ENCODE data around the gene CNIH2. TPM values are rescaled to one million over a fixed set of nuclear protein-coding genes. Genes with fewer than 3 reads are reported as not detected.

Gene CNIH2
- total and polyA plus RNA-seq, 8 donors: 0.81 to 5.2 (median 3.6) TPM

DNA sequence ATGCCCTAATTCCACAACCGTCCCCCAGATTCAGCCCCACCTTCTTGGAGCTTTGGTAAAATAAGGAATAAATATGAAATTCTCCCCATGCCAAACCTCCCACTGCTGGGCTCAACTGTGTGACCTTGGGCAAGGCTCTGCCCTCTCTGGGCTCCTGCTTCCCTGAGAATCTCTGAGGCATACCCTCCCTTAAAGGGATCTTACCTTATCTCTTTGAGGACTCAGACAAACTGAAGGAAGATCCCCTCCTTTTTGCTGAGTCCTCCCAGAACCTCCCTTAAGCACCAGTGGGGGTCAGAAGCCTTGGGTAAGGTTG lies 36.2 kb downstream of the CNIH2 start:
- intact Hi-C loops (cut with DNase I): loop anchor here in 1 of 2 donors (10.0 kb wide), 1 partner anchor 71 kb away; no protein-coding TSS in a partner anchor
- ATAC-seq (no peak), DNase-seq (no peak)
- H3K27ac ChIP-seq: peak overlapping the region in 1 of 2 donors; percentile 86
- H3K27me3 ChIP-seq: peaks cover 0 to 21% of the 10 kb centered on the region in 2 donors
- peaks cover 14 to 52% of the 10 kb centered on the region in 2 donors for H3K4me1 ChIP-seq
- TF ChIP-seq CTCF (IDR thresholded peaks at IDR 0.05): no peak
- H3K36me3 ChIP-seq: no peaks in the 10 kb centered on the region
- no peaks in the 10 kb centered on the region for H3K9me3 ChIP-seq
- H3K4me3 ChIP-seq: peak overlapping the region; percentile 44 to 62

- TF ChIP-seq CTCF (IDR thresholded peaks at IDR 0.05): no peak
- H3K36me3 ChIP-seq: no peaks in the 10 kb centered on the region
- no peaks in the 10 kb centered on the region for H3K9me3 ChIP-seq
- H3K27me3 ChIP-seq: peaks cover 0 to 21% of the 10 kb centered on the region in 2 donors
- intact Hi-C loops (cut with DNase I): loop anchor here in 1 of 2 donors (10.0 kb wide), 1 partner anchor 70 kb away; no protein-coding TSS in a partner anchor
- peak in 1 of 4 donors; percentile 63 for DNase-seq
- ATAC-seq: no peak
- H3K4me3 ChIP-seq: peak overlapping the region; percentile 44 to 62
- peaks cover 14 to 53% of the 10 kb centered on the region in 2 donors for H3K4me1 ChIP-seq
- H3K27ac ChIP-seq: peak overlapping the region in 1 of 2 donors; percentile 86
Observed at GRCh38 chr11:66314561-66315497, 36.9 kb downstream of the CNIH2 start.

DNA sequence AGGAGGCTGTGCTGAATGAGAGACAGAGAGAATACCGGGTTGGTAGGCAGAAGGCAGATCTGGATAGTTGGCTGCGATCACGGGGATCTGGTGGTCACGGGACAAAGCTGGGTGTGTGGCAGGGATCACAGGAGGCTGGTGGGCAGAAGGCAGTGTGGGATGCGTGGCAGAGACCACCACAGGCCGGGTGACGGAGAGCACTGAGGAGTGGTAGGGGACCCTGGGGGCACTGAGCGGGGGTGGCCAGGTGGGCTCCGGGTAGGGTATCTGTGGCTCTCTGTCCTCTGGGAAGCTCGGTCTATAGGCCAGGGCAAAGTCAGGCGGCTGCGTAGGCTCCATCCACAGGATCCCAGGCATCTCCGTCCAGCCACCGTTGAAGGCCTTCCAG lies 37.5 kb downstream of the CNIH2 start:
- H3K9me3 ChIP-seq: no peaks in the 10 kb centered on the region
- TF ChIP-seq CTCF (IDR thresholded peaks at IDR 0.05): no peak
- H3K27ac ChIP-seq: peak overlapping the region in 1 of 2 donors; percentile 44
- peak overlapping the region; percentile 44 to 62 for H3K4me3 ChIP-seq
- peaks cover 0 to 21% of the 10 kb centered on the region in 2 donors for H3K27me3 ChIP-seq
- H3K4me1 ChIP-seq: peaks cover 14 to 53% of the 10 kb centered on the region in 2 donors
- DNase-seq (peak in 1 of 4 donors; percentile 42), ATAC-seq (no peak)
- no peaks in the 10 kb centered on the region for H3K36me3 ChIP-seq
- intact Hi-C loops (cut with DNase I): loop anchor here in 1 of 2 donors (10.0 kb wide), 1 partner anchor 69 kb away; no protein-coding TSS in a partner anchor

DNA sequence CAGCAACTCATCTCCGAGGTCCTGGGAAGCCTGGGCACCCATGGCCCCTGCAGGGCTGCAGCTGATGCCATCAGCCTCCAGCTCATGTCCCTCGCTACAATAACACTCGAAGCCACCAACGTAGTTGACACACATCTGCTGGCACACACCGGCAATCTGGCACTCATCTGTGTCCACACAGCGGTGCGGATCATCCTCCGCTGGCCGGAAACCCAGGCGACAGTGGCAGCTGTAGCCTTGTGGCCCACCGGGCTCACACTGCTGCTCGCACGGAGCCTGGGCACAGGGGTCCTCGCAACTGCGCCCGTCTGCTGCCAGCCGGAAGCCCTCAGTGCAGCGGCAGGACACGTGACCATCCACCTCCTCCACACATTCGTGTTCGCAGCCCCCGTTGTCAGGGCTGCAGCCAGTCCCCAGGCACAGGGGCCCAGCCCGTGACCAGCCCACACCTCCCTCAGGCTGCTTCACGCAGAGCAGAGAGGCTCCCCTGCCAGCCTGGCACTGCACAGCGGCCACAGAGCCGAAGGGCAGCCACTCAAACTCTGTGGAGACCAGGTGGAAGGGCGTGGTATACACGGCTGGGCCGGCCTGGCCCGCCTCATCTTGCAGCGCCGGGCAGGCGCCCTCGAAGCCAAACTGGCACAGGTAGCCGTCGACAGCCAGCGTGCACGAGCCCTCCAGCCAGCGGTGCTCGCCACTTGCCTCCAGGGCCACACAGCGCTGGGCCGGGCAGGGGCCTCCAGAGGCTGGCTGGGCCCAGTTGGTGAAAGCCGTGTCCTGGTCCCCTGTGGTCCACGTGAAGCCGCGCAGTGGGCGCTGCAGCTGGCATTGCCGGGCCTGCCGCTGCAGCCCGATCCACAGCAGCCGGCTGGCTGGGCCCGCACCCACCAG lies 38.2 kb downstream of the CNIH2 start:
- H3K36me3 ChIP-seq: no peaks in the 10 kb centered on the region
- intact Hi-C loops (cut with DNase I): loop anchor here in 1 of 2 donors (10.0 kb wide), 1 partner anchor 69 kb away; no protein-coding TSS in a partner anchor

More for the DNA sequence above, 38.2 kb downstream of the CNIH2 start:
- Histone ChIP-seq H3K27ac (peak overlapping the region; percentile 41 to 44), H3K9me3 (no peaks in the 10 kb centered on the region), H3K27me3 (peaks cover 0 to 21% of the 10 kb centered on the region in 2 donors), H3K4me1 (peaks cover 14 to 53% of the 10 kb centered on the region in 2 donors), H3K4me3 (peak overlapping the region; percentile 44 to 62)
- no peak for TF ChIP-seq CTCF (IDR thresholded peaks at IDR 0.05)
- ATAC-seq: no peak
- peak in 1 of 4 donors; percentile 78 for DNase-seq

Data from left lung (tissue), 10 donors.